SK-N-MC (cell line): ENCODE data around the gene USH2A.

Source experiments
- DNase-seq: peaks from one replicate; pipeline ENCODE4 v3.0.0-alpha.2; 2011; ENCODE audit warnings: low read depth, low spot score
- H3K27ac ChIP-seq: fragments of 200-600 bp; sonication (generic); 2 replicates; pipeline ENCODE4 v1.5.1; 2016; ENCODE audit warnings: mixed run types
- H3K36me3 ChIP-seq: fragments of 200-600 bp; sonication (generic); 2 replicates; pipeline ENCODE4 v1.6.1; 2017; ENCODE audit warnings: antibody characterized with exemption, low read length, mixed read lengths; ENCODE audit not compliant: insufficient read depth
- H3K4me3 ChIP-seq: fragments of 200-600 bp; sonication (generic); 2 replicates; pipeline ENCODE4 v1.5.1; 2016
- H3K9ac ChIP-seq: fragments of 200-600 bp; sonication (generic); 2 replicates; pipeline ENCODE4 v1.8.0; 2017; ENCODE audit warnings: mixed run types, mixed read lengths; ENCODE audit not compliant: insufficient read length
- H3K9me3 ChIP-seq: fragments of 200-600 bp; sonication (generic); 2 replicates; pipeline ENCODE4 v1.6.1; 2017; ENCODE audit warnings: low read depth, mild to moderate bottlenecking, antibody characterized with exemption, low read length, moderate library complexity, mixed read lengths
- EZH2 ChIP-seq: fragments of 200-600 bp; sonication (generic); IDR thresholded peaks from one replicate; pipeline ENCODE4 v1.6.1; 2017; ENCODE audit warnings: antibody characterized with exemption
- FOXP2 ChIP-seq: optimal IDR thresholded peaks from 2 replicates; pipeline ENCODE3; 2011; ENCODE audit warnings: mild to moderate bottlenecking, moderate library complexity; ENCODE audit not compliant: insufficient read depth; ENCODE audit errors: extremely low read length, control extremely low read depth
- POLR2AphosphoS5 ChIP-seq: IDR thresholded peaks from 2 replicates; pipeline ENCODE4 v1.6.1; 2012; ENCODE audit warnings: mild to moderate bottlenecking, low read depth, low read length, borderline replicate concordance

The USH2A gene

GRCh38 chr1:216420263-216420662 is 3.0 kb downstream of the USH2A start:
- Histone ChIP-seq H3K9me3 (no peaks in the 10 kb centered on the region), H3K27ac (no peak overlapping the region), H3K4me3 (no peak overlapping the region), H3K36me3 (no peaks in the 10 kb centered on the region), H3K9ac (no peak overlapping the region)
- no peak for DNase-seq
- TF ChIP-seq POLR2AphosphoS5 (no peak), FOXP2 (no peak), EZH2 (no peak)

DNA sequence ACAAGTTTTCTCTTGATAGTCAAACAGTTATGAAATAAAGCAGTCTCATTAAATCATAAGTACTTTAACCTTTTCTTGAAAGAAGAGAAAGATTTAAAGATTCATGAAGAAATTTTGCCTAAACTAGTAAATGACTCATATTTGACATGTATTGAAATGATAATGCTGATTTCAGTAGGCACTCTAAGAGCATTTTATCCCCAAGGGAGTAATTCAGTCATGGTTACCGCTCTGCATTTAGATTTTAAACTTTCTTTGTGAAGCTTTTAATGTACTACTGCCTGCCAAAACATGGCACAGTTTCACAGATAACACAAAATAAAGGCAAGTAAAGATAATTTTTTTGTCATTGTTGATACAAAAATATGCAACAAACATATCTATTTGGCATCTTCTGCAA is 6.8 kb downstream of the USH2A start:
- no peaks in the 10 kb centered on the region for H3K9me3 ChIP-seq
- H3K27ac ChIP-seq = no peak overlapping the region
- H3K4me3 ChIP-seq = no peak overlapping the region
- TF ChIP-seq POLR2AphosphoS5 = no peak
- TF ChIP-seq FOXP2 = no peak
- TF ChIP-seq EZH2 = no peak
- no peaks in the 10 kb centered on the region for H3K36me3 ChIP-seq
- DNase-seq = peak; percentile 91
- no peak overlapping the region for H3K9ac ChIP-seq

DNA sequence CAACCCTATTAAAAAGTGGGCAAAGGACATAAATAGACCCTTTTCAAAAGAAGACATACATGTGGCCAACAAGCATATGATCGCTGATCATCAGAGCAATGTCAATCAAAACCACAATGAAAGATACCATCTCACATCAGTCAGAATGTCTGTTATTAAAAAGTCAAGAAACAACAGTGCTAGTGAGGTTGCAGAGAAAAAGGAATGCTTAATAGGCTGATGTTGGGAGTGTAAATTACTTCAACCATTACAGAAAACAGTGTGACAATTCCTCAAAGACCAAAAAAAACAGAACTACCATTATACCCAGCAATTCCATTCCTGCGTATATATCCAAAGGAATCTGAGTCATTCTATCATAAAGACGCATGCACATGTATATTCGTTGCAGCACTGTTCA is 13.2 kb downstream of the USH2A start:
- no peaks in the 10 kb centered on the region for H3K36me3 ChIP-seq
- H3K9me3 ChIP-seq = no peaks in the 10 kb centered on the region
- no peak for DNase-seq
- no peak overlapping the region for H3K9ac ChIP-seq
- no peak overlapping the region for H3K4me3 ChIP-seq
- TF ChIP-seq EZH2 (no peak), POLR2AphosphoS5 (no peak), FOXP2 (no peak)
- H3K27ac ChIP-seq = no peak overlapping the region

DNA sequence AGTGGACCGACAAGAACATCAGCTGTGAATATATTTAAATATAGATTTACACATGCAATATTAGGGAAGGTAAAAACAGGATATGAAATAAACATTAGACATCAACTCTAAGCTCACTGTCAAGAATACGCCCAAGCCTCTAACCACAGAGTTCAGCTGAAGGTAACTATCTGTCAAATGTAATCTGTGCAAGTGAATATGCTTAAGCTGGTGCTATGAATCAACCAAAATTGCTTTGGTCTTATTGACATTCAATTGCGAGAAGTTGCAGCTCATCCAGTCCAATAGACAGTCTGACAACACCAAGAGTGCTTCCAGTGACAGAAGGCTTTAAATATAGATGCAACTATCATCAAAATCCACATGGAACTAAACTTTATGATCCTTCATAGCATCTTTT is 32.3 kb downstream of the USH2A start:
- Histone ChIP-seq H3K4me3 (no peak overlapping the region), H3K9me3 (no peaks in the 10 kb centered on the region), H3K36me3 (no peaks in the 10 kb centered on the region), H3K9ac (no peak overlapping the region), H3K27ac (no peak overlapping the region)
- DNase-seq = no peak
- no peak for TF ChIP-seq FOXP2
- TF ChIP-seq POLR2AphosphoS5 = no peak
- TF ChIP-seq EZH2 = no peak

- H3K36me3 ChIP-seq = no peaks in the 10 kb centered on the region
- DNase-seq = no peak
- H3K4me3 ChIP-seq = no peak overlapping the region
- no peaks in the 10 kb centered on the region for H3K9me3 ChIP-seq
- no peak overlapping the region for H3K27ac ChIP-seq
- H3K9ac ChIP-seq = no peak overlapping the region
- TF ChIP-seq POLR2AphosphoS5 (no peak), FOXP2 (no peak), EZH2 (no peak)
These were observed 33.5 kb downstream of the USH2A start for GRCh38 chr1:216389774-216390173.

GRCh38 chr1:216388558-216388957 is 34.7 kb downstream of the USH2A start:
- H3K4me3 ChIP-seq = no peak overlapping the region
- TF ChIP-seq EZH2 (no peak), FOXP2 (no peak), POLR2AphosphoS5 (no peak)
- no peak for DNase-seq
- H3K9ac ChIP-seq = no peak overlapping the region
- H3K9me3 ChIP-seq = no peaks in the 10 kb centered on the region
- H3K27ac ChIP-seq = no peak overlapping the region
- H3K36me3 ChIP-seq = no peaks in the 10 kb centered on the region

DNA sequence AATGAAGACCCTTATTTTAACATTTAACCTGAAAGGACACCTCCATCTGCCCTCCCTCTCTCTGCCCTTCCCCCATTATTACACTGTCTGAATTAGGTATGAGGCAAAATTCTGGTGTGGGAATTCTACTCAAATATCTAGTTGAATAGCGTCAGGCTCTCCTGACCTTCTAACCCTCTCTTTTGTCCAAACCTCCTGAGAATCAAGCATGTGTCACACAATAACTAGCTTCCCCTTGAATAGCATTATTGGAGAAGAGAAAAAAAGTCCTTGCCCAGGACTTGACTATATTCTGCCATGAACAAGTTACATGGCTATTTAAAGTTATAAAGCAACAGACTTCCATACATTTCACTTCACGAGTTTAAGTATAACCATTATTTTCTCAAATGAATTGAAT is 35.5 kb downstream of the USH2A start:
- H3K4me3 ChIP-seq = no peak overlapping the region
- no peaks in the 10 kb centered on the region for H3K36me3 ChIP-seq
- H3K9ac ChIP-seq = no peak overlapping the region
- H3K27ac ChIP-seq = no peak overlapping the region
- DNase-seq = no peak
- TF ChIP-seq EZH2 = no peak
- TF ChIP-seq POLR2AphosphoS5 = no peak
- no peak for TF ChIP-seq FOXP2
- no peaks in the 10 kb centered on the region for H3K9me3 ChIP-seq

DNA sequence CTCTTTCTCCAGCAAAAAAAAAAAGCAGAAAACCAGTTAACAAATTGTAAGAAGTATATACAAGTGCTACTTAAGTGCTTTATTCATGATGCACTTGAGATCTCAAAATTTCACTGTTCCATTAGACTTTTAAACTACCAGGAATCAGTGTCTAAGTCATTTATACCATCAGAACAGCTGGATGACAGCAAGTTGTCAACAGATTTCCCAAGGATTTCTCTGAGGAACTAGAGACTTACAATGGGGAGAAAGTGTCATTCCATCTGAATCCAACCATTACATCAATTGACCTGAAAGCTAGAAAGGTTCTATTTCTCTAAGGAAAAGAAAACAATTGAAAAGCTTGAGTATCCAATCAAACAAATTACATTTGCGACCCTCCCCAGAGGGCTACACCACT is 43.8 kb downstream of the USH2A start:
- TF ChIP-seq FOXP2 (no peak), EZH2 (no peak), POLR2AphosphoS5 (no peak)
- no peaks in the 10 kb centered on the region for H3K9me3 ChIP-seq
- no peak overlapping the region for H3K27ac ChIP-seq

DNA sequence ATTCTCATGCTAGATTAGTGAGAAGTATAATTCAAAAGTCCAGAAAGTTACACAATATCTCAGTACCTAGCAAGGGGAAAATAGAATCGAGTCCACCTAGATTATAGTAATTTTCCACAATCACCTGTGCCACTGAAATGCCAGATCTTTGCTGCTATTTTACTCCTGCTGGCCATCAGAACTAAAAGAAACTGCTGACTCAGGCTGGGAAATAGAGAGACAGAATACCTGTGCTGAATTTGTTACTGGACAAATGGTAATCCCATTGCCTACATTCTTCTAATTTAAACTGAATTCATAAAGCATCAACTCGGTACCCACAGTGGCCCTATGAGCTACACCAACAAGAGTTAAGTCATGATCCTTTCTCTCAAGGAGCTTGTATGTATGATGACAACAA is 55.0 kb downstream of the USH2A start:
- H3K9me3 ChIP-seq = no peaks in the 10 kb centered on the region

More for the DNA sequence above, 43.8 kb downstream of the USH2A start:
- H3K4me3 ChIP-seq = no peak overlapping the region
- no peak for DNase-seq
- no peak overlapping the region for H3K9ac ChIP-seq
- H3K36me3 ChIP-seq = no peaks in the 10 kb centered on the region

GRCh38 chr1:216366979-216367378 is 56.3 kb downstream of the USH2A start:
- no peak for DNase-seq

More for the DNA sequence above, 55.0 kb downstream of the USH2A start:
- no peak overlapping the region for H3K27ac ChIP-seq
- TF ChIP-seq POLR2AphosphoS5 (no peak), FOXP2 (no peak), EZH2 (no peak)
- H3K9ac ChIP-seq = no peak overlapping the region
- no peak for DNase-seq
- no peak overlapping the region for H3K4me3 ChIP-seq
- no peaks in the 10 kb centered on the region for H3K36me3 ChIP-seq

More at GRCh38 chr1:216366979-216367378, 56.3 kb downstream of the USH2A start:
- TF ChIP-seq POLR2AphosphoS5 = no peak
- no peak for TF ChIP-seq EZH2
- no peak for TF ChIP-seq FOXP2
- H3K36me3 ChIP-seq = no peaks in the 10 kb centered on the region
- H3K27ac ChIP-seq = no peak overlapping the region
- H3K4me3 ChIP-seq = no peak overlapping the region
- no peak overlapping the region for H3K9ac ChIP-seq
- no peaks in the 10 kb centered on the region for H3K9me3 ChIP-seq
